Activated naive CD8-positive, alpha-beta T cell treated with anti-CD3 and anti-CD28 coated beads, Interleukin-2, amount 50 U/mL, for 24 hours (primary cell): ENCODE measurements around the gene TRIP13.
A peak's percentile ranks its signal among the peaks of the same experiment; 100 is the strongest.
"Not testable (repeated sequence)": the region's sequence is repeated elsewhere in the genome, so short reads cannot be mapped to it uniquely, and the experiment has no call there.

Experiments
- ATAC-seq: fragments of 150-1000 bp; cut with Tn5 transposase; one replicate; pipeline ENCODE4 v1.10.0; 2021
- DNase-seq: peaks from one replicate; pipeline ENCODE4 v3.0.0; 2021
- H3K27ac Mint-ChIP-seq: one replicate; pipeline ENCODE4 v1.8.0; 2021; ENCODE audit warnings: mild to moderate bottlenecking, mixed read lengths
- H3K27me3 Mint-ChIP-seq: one replicate; pipeline ENCODE4 v1.8.0; 2021; ENCODE audit warnings: mixed read lengths
- H3K36me3 Mint-ChIP-seq: one replicate; pipeline ENCODE4 v1.8.0; 2021; ENCODE audit warnings: low read depth, mixed read lengths
- H3K4me1 Mint-ChIP-seq: one replicate; pipeline ENCODE4 v1.8.0; 2021; ENCODE audit warnings: mixed read lengths
- H3K4me3 Mint-ChIP-seq: one replicate; pipeline ENCODE4 v1.8.0; 2021; ENCODE audit warnings: mild to moderate bottlenecking, moderate library complexity, mixed read lengths
- H3K9me3 Mint-ChIP-seq: one replicate; pipeline ENCODE4 v1.8.0; 2021; ENCODE audit warnings: mixed read lengths

TRIP13 gene

DNA sequence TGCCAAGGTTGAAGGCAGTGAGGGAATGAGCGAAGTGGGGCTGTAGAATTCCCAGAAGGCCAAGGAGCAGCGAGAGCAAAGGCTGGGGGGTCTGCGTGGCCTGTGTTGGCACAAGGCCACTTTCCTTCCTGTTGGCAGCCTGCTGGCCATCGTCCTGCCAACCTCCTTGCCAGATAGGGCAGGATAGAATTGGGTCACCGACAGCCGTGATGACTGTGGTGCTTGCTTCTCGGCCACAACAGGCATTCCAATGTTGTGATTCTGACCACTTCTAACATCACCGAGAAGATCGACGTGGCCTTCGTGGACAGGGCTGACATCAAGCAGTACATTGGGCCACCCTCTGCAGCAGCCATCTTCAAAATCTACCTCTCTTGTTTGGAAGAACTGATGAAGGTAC is 18.9 kb downstream of the TRIP13 start:
- Mint-ChIP-seq H3K4me1 (peaks cover 24% of the 10 kb centered on the region), H3K4me3 (no peak overlapping the region), H3K9me3 (no peaks in the 10 kb centered on the region), H3K36me3 (peaks cover 60% of the 10 kb centered on the region), H3K27me3 (peaks cover 3% of the 10 kb centered on the region), H3K27ac (peak overlapping the region; percentile 96)
- DNase-seq (no peak), ATAC-seq (no peak)

DNA sequence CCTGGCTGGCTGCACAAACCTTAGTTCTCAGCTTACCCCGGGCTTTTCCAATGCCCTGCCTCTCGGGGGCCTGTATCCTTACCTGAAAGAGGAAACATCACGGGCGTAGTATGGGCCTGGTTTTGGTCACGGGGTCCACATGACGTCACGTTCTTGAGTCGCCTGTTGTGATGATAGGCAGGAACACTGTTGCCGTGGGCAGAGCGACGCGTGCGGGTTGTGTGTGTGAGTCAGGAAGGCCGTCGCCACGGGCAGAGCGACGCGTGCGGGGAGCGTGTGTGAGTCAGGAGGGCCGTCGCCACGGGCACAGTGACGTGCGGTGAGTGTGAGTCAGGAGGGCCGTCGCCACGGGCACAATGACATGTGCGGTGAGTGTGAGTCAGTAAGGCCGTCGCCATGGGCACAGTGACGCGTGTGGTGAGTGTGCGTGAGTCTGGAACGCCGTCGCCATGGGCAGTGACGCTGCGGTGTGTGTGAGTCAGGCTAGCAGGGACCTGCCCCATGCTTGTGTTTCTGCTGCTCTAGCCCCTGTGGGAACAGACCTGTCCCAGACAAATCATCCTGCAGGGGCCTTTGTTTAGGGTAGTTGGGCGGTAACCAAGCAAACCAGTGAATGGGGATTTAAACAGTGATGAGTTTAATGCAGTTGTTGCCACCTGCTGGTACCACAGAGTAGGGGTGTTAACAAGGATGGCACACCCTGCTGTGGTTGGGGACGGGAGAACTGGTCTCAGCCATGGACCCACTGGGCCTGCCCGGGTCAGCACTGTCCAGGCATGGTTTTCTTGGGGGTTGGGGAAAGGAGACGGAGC is 19.8 kb downstream of the TRIP13 start:
- Mint-ChIP-seq H3K27me3 (peaks cover 3% of the 10 kb centered on the region), H3K27ac (peak overlapping the region; percentile 96), H3K4me3 (peak overlapping the region; percentile 62), H3K36me3 (peaks cover 60% of the 10 kb centered on the region), H3K4me1 (peaks cover 24% of the 10 kb centered on the region), H3K9me3 (no peaks in the 10 kb centered on the region)
- ATAC-seq (peak; percentile 97), DNase-seq (peak; percentile 76)

DNA sequence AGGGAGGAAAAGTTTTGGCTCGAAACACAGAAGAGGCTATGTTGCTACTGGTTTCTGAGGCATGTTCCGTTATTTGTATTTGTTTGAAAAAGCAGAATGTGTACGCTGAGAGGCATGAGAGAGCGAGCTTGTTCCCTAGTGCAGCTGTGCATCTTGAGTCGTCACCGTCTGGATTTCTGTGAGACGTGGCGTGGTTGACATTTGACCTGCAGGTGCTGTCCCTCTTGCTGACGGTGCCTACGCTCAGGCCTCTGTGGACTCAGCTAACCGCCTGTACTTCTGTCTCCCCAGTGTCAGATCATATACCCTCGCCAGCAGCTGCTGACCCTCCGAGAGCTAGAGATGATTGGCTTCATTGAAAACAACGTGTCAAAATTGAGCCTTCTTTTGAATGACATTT is 21.5 kb downstream of the TRIP13 start:
- H3K4me1 Mint-ChIP-seq: peaks cover 24% of the 10 kb centered on the region
- H3K27me3 Mint-ChIP-seq: peaks cover 3% of the 10 kb centered on the region
- DNase-seq (no peak), ATAC-seq (no peak)
- no peaks in the 10 kb centered on the region for H3K9me3 Mint-ChIP-seq
- no peak overlapping the region for H3K27ac Mint-ChIP-seq
- H3K4me3 Mint-ChIP-seq: no peak overlapping the region
- H3K36me3 Mint-ChIP-seq: peaks cover 61% of the 10 kb centered on the region

DNA sequence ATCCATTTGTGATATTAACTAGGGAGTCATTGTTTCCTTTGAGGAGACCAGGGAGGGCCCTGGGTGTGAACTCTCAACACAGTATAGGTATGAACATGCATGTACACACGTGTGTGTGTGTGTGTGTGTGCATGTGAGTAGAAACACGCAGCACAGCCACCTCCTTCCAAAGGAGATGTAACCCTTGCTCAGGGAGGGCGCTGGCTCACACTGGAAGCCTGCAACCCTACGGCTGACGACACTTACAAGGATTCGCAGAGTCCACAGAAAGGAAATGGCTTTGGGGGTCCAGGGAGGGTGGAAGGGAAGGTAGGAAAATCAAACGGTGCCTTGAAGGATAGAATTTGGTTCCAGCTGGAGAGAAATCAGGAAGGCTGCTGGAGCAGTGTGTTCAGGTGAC is 21.9 kb downstream of the TRIP13 start:
- Mint-ChIP-seq H3K36me3 (peaks cover 58% of the 10 kb centered on the region), H3K4me1 (peaks cover 24% of the 10 kb centered on the region), H3K4me3 (no peak overlapping the region), H3K27me3 (peaks cover 3% of the 10 kb centered on the region), H3K27ac (no peak overlapping the region), H3K9me3 (no peaks in the 10 kb centered on the region)
- DNase-seq (no peak), ATAC-seq (no peak)

DNA sequence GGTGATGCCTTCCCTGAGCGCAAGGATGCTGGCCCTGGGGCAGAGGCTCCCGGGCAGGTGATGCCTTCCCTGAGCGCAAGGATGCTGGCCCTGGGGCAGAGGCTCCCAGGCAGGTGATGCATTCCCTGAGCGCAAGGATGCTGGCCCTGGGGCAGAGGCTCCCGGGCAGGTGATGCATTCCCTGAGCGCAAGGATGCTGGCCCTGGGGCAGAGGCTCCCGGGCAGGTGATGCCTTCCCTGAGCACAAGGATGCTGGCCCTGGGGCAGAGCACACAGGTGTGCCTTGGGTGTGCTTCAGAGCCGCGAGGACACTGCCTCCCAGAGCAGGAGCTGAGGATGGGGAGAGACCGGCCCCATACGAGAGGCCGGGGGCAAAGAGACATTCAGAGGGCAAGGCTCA is 22.7 kb downstream of the TRIP13 start:
- not testable (repeated sequence) for ATAC-seq, H3K27ac Mint-ChIP-seq, H3K9me3 Mint-ChIP-seq, H3K27me3 Mint-ChIP-seq, H3K4me3 Mint-ChIP-seq, DNase-seq
- Mint-ChIP-seq H3K4me1 (peaks cover 24% of the 10 kb centered on the region), H3K36me3 (peaks cover 58% of the 10 kb centered on the region)

DNA sequence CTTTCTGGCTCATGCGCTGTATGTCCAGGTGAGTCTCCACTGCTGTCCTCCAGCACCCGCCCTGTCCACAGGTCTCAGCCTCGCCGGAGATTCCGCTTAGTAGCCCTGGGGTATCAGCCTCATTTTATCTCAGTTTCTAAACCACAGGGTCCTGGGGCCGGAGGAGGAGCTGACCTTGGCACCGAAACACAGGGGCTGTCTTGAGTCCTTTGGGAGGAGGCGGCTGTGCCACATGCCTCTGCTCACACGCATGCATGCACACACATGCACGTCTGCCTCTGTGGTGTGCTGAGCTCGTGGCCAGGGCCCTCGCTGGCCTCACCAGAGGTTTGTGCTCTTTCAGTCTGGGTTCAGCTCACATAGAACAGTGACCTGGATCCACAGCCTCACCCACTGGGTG is 23.3 kb downstream of the TRIP13 start:
- no peaks in the 10 kb centered on the region for H3K9me3 Mint-ChIP-seq
- peaks cover 54% of the 10 kb centered on the region for H3K36me3 Mint-ChIP-seq
- H3K4me1 Mint-ChIP-seq: peaks cover 24% of the 10 kb centered on the region
- ATAC-seq (no peak), DNase-seq (no peak)
- H3K27me3 Mint-ChIP-seq: peaks cover 3% of the 10 kb centered on the region
- H3K4me3 Mint-ChIP-seq: no peak overlapping the region
- H3K27ac Mint-ChIP-seq: no peak overlapping the region

DNA sequence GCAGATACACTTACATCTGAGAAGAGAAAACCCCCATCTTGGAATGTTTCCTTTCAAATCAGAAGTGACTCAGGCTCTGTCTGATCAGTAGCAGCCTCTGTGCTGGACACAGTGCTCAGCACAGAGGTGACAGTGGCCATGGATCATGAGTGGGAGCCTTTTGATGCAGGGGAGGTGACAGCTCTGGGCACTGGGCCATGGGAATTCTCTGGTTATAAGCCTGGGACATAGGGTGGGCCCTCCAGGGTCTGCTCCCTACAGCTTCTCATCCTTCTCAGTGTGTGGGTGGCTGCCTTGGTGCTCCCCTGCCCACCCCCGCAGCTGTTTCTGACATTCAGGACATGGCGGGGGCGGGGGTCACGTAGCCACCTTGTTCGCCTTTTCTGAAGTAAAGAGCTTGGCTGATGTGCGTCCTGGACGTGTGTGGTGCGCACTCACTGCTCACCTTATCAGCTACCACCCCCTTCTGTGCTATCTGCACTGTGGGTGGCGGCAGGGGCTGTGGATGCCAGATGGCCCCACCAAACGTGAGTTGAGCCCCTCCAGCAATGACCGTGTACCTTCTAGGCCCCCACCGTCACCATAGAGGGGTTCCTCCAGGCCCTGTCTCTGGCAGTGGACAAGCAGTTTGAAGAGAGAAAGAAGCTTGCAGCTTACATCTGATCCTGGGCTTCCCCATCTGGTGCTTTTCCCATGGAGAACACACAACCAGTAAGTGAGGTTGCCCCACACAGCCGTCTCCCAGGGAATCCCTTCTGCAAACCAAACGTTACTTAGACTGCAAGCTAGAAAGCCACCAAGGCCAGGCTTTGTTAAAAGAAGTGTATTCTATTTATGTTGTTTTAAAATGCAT is 24.0 kb downstream of the TRIP13 start:
- no peak overlapping the region for H3K27ac Mint-ChIP-seq
- no peak overlapping the region for H3K4me3 Mint-ChIP-seq
- DNase-seq (no peak), ATAC-seq (no peak)
- no peaks in the 10 kb centered on the region for H3K9me3 Mint-ChIP-seq
- peaks cover 49% of the 10 kb centered on the region for H3K36me3 Mint-ChIP-seq
- H3K27me3 Mint-ChIP-seq: peaks cover 3% of the 10 kb centered on the region
- peaks cover 21% of the 10 kb centered on the region for H3K4me1 Mint-ChIP-seq

DNA sequence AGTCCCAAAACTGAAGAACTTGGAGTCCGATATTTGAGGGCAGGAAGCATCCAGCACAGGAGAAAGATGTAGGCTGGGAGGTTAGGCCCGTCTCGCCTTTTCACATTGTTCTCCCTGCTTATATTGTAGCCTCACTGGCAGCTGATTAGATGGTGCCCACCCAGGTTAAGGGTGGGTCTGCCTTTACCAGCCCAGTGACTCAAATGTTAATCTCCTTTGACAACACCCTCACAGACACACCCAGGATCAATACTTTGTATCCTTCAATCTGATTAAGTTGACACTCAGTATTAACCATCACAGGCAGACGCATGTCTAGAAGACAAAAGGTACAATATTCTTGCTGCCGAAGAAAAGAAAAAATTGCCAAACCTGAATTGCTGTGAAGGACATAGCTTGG is 26.0 kb downstream of the TRIP13 start:
- H3K4me3 Mint-ChIP-seq, H3K9me3 Mint-ChIP-seq, DNase-seq, H3K27me3 Mint-ChIP-seq, ATAC-seq, H3K27ac Mint-ChIP-seq, H3K4me1 Mint-ChIP-seq: not testable (repeated sequence)
- peaks cover 29% of the 10 kb centered on the region for H3K36me3 Mint-ChIP-seq

DNA sequence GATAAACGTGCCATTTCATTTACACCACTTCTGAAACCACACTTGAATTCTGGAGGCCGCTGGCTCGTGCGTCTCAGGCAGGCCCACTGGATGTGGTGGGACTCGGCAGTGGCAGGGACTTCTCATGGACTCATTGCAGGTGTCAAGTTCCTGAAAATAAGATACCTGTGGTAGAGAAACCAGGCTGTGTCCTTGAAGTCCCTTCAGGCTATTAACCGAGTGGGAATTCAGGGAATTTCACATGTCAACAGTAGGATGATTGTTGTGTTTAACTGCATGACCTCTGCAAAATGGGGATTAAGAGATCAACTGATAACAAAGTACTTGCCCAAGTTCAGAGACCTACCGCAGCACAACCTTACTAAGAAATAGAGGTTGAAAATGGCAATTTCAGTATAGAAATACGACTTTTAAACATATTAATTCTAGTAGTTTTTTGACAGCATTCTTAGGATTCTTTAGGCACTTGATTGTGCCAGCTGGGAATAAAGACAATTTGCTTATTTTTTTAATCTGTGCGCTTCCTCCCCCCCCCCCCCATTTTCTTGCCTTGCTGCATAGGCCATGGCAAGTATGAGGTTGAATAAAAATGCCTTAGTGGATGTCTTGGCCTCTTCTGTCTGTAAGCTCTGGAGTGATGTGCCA is 26.8 kb downstream of the TRIP13 start:
- Mint-ChIP-seq H3K27ac (no peak overlapping the region), H3K9me3 (no peaks in the 10 kb centered on the region), H3K4me1 (peaks cover 10% of the 10 kb centered on the region), H3K4me3 (no peak overlapping the region), H3K27me3 (no peaks in the 10 kb centered on the region), H3K36me3 (peaks cover 21% of the 10 kb centered on the region)
- DNase-seq (no peak), ATAC-seq (no peak)

DNA sequence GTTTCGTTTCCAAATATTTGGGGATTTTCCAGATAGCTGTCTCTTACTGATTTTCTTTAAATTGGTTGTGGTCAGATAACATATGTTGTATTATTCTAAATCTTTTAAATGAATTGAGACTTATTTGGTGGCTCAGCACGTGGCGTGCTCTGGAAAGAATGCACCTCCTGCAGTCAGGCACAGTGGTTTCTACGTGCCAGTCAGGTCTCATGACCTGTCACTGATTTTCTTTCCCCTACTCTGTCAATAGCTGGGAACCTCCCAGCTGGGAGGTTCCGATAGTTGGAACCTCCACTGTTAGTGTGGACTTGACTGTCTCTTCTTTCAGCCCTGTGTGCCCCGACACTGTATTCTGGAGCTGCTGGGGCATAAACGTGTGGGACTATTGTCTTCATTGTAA is 27.6 kb downstream of the TRIP13 start:
- H3K4me1 Mint-ChIP-seq: peaks cover 18% of the 10 kb centered on the region
- DNase-seq (no peak), ATAC-seq (no peak)
- no peaks in the 10 kb centered on the region for H3K9me3 Mint-ChIP-seq
- H3K36me3 Mint-ChIP-seq: peaks cover 16% of the 10 kb centered on the region
- H3K27me3 Mint-ChIP-seq: peaks cover 7% of the 10 kb centered on the region
- no peak overlapping the region for H3K27ac Mint-ChIP-seq
- H3K4me3 Mint-ChIP-seq: no peak overlapping the region

DNA sequence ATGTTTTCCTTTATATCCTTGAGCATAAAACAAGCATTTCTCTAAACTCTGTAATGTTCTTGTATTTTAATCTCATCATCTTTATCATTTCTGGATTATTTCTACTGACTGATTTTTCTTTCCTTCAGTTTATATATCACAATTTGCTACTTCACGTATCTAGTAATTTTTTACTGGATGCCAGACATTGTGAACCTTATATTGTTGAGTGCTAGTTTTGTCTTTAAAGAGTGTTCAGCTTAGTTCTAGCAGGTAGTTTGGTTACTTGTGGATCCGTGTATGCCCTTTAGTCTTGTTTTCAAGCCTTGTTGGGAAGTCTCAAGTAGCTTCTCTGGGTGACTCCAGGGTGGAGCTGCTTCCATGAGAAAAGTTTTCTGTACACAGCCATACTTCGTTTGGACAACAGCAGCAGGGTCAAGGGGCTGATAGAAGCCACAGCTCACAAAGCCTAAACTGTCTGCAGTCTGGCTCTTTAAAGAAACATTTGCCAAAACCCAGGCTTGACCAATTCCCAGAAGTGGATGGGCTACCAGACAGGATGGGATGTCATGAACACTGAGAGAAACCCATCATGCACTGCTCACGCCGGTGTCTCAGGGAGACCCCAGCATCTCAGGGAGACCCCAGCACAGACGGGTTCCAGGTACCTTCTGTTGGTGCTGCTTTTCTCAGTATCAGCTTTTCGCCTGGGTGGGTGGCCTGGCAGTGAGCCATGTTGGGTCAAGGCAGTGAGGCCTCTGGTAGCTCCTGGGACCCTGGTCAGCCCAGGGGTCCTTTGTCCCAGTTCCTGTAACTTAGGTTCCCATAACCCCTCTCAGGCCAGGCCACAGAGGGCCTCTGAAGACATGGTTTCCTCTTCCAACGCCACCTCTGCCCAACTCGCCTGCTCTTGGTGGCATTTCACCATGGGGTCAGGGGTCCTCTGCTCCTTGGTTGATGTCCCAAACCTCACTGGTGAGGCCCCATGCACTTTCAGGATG is 29.1 kb downstream of the TRIP13 start:
- Mint-ChIP-seq H3K27ac (no peak overlapping the region), H3K4me3 (no peak overlapping the region), H3K36me3 (peaks cover 16% of the 10 kb centered on the region), H3K27me3 (peaks cover 20% of the 10 kb centered on the region), H3K4me1 (peaks cover 25% of the 10 kb centered on the region), H3K9me3 (no peaks in the 10 kb centered on the region)
- DNase-seq: no peak
- ATAC-seq: no peak

DNA sequence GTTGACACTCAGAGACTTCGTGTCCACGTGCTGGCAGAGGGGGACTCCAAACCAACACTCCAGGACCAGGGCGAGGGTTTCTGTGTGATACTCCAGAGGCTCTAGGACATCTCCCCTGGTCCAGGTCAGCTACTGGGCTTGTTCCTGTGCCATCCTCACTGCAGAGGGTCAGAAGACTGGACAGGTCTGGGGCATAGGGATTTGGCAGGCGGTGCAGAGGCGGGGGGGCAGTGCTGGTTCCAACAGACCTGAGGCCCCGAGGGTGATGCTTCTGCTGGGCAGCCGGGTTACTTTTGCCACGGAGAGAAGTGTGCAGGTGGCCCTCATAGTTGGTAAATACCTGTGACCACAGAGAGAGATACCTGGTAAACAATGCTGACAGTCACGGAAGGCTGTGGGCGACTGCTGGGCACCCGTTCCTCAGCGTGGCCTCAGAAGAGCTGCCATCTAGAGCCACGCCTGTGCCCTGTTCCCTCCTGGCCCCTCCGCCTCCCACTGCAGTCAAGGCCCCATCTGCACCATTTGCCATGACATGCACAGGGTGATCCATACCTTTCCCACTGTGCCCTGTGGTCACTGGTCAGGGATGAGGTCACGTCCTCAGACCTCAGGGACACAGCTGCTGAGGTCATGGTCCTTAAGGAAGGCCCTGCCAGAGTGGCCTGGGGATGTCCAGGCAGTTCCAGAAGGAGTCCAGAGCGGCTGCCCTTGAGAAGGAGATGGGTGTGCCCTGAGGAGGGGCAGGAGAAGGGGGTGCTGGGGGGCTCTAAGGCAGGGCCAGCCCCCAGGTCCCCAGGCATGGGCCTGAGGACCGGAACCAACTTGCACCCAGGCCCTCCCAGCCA is 30.0 kb downstream of the TRIP13 start:
- H3K9me3 Mint-ChIP-seq: no peaks in the 10 kb centered on the region
- H3K27ac Mint-ChIP-seq: no peak overlapping the region
- no peak overlapping the region for H3K4me3 Mint-ChIP-seq
- ATAC-seq (no peak), DNase-seq (no peak)
- H3K4me1 Mint-ChIP-seq: peaks cover 28% of the 10 kb centered on the region
- peaks cover 11% of the 10 kb centered on the region for H3K36me3 Mint-ChIP-seq
- H3K27me3 Mint-ChIP-seq: peaks cover 24% of the 10 kb centered on the region

DNA sequence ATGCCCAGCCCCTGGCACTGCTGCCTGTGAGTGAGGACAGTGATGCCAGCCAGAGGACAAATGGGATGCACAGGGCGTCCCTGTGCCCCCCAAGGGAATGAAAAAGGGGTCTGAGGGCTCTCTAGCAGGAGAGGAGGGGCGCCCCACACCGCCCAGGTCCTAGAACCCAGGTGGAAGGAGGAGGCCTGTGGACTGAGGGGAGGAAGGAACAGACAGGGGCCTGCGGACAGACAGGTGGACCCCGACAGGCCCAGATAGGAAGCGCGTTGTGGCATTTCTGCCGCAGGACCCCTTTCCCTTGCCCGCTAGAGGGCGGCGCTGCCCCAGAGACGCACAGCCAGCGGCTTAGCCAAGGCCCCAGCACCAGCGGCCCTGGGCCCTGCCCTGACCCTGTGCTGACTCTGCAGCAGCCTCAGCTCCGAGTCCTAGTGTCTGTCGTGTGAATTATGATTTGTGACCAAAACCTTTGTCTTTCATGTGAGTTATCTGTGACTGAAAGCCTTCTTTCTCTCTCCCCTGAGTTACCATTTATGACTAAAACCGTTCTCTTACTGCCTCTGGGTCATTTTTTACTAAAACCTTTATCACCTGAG is 30.7 kb downstream of the TRIP13 start:
- H3K27me3 Mint-ChIP-seq: peaks cover 29% of the 10 kb centered on the region
- H3K4me1 Mint-ChIP-seq: peaks cover 28% of the 10 kb centered on the region
- no peak overlapping the region for H3K4me3 Mint-ChIP-seq
- H3K9me3 Mint-ChIP-seq: no peaks in the 10 kb centered on the region
- no peak overlapping the region for H3K27ac Mint-ChIP-seq
- DNase-seq (peak; percentile 83), ATAC-seq (peak; percentile 92)
- peaks cover 7% of the 10 kb centered on the region for H3K36me3 Mint-ChIP-seq
